ENCODE results near the gene S100A3.
A peak's percentile ranks its signal among the peaks of the same experiment; 100 is the strongest.
"Not testable (repeated sequence)": the region's sequence is repeated elsewhere in the genome, so short reads cannot be mapped to it uniquely, and the experiment has no call there.

Gene S100A3

GRCh38 chr1:153534226-153534924, 14.7 kb downstream of the S100A3 start:
- DNase-seq: peak; percentile 38

DNA sequence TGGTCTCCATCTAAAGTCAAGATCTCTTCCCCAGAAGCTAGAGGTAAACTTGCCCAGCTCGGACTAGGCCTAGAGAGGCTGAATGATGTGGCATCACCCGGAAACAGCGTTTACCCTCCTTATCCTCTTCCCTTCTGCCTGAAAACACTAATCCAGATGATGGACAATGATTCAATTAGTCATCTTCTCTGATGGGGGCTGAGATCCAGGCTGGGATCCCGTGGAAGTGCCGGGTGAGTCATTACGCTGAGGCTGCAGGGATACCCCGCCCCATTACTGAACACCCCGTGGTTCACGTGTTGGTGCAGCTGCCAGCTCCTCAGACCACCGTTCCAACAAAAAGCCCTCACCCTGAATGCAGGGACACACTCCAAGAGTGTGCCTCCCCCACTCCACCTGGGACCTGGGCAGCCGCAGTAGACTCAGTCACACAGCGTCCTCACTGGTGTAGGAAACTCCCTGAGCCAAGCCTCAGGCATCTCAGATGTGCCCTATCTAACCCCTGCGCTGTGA, 15.3 kb downstream of the S100A3 start:
- peak; percentile 95 for DNase-seq

DNA sequence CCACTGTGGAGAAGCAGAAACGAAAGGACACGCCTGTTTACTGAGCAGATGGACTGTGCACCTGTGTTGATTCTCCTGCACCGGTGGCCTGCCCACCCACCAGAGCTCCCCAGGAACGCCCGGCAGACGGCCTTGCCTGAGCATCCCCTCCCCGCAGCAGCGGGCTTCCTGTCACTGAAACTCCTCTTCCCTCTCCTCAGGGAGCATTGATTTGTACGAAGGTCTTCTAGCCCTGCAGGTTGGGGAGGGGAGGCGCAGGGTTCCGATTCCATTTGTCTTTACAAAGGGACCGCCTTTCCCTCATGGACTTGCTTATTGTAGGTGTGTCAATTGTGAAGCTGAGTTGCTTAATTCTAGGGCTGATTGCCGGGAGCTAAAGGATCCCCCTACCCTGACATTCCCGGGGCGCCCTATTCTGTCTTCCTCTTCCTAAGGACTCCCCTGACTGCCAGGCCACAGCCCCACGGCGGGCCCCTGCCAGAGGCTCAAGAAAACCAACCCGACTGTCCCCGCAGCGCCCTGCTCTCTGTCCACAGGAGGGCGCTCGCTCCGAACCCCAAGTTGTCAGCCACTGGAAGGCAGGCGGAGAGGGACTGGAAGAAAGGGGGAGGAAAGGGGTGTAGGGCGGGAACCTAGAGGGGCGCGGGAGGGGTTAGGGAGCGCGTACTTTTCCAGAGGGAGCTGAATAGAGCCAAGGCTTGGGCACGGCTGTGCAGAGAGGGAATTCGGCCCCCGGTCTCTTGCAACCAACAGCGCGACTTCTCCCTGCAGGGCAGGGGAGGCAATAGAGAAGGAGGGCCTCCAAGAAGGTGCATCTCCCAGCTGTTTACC, 16.1 kb downstream of the S100A3 start:
- peak; percentile 88 for DNase-seq

GRCh38 chr1:153532181-153532580, 16.9 kb downstream of the S100A3 start:
- DNase-seq: peak; percentile 15

DNA sequence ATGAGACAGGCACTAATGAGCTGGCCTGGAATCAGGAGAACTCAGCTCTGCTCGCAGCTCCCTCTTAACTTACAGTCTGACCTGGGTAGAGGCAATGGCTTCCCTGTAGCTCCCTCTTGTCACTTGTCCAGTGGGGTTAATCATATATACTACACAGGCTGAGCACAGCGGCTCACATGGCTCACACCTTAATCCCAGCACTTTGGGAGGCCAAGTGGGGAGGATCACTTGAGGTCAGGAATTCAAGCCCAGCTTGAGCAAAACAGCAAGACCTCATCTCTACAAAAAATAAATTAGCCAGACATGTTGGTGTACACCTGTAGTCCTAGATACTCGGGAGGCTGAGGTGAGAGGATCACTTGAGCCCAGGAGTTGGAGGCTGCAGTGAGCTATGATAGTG, 17.4 kb downstream of the S100A3 start:
- DNase-seq: no peak

DNA sequence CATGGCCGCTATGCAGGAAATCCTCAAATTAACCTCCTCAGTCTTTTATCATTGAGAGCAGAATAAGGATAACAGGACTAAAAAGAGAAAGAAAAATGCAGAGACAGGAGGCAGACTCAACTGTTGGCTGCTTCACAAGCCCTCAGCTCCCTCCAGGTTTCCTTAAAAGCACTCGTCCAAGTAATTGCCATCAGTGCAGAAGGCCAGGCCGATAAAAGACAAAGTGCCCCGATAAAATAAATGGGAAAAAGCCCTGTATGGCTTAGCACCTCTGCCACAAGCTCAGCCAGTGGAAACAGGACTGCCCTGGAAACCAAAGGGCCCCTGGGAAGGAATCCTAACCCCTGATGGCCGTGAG, 21.4 kb downstream of the S100A3 start:
- no peak for DNase-seq

GRCh38 chr1:153527023-153527682, 21.9 kb downstream of the S100A3 start:
- peak; percentile 26 for DNase-seq

GRCh38 chr1:153526132-153526543, 22.9 kb downstream of the S100A3 start:
- DNase-seq: no peak

GRCh38 chr1:153525088-153525728, 23.9 kb downstream of the S100A3 start:
- no peak for DNase-seq

DNA sequence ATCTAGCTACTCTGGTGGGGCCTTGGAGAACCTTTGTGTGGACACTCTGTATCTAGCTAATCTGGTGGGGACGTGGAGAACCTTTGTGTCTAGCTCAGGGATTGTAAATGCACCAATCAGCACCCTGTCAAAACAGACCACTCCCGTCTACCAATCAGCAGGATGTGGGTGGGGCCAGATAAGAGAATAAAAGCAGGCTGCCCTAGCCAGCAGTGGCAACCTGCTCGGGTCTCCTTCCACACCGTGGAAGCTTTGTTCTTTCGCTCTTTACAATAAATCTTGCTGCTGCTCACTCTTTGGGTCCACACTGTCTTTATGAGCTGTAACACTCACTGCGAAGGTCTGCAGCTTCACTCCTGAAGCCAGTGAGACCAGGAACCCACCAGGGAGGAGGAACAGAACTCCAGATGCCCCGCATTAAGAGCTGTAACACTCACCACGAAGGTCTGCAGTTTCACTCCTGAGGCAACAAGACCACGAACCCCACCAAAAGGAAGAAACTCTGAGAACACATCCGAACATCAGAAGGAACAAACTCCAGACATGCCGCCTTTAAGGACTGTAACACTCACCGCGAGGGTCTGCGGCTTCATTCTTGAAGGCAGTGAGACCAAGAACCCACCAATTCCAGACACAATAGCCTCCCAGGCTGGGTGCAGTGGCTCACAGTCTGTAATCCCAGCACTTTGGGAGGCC, 26.6 kb downstream of the S100A3 start:
- not testable (repeated sequence) for DNase-seq

GRCh38 chr1:153521808-153522207, 27.2 kb downstream of the S100A3 start:
- not testable (repeated sequence) for DNase-seq

DNA sequence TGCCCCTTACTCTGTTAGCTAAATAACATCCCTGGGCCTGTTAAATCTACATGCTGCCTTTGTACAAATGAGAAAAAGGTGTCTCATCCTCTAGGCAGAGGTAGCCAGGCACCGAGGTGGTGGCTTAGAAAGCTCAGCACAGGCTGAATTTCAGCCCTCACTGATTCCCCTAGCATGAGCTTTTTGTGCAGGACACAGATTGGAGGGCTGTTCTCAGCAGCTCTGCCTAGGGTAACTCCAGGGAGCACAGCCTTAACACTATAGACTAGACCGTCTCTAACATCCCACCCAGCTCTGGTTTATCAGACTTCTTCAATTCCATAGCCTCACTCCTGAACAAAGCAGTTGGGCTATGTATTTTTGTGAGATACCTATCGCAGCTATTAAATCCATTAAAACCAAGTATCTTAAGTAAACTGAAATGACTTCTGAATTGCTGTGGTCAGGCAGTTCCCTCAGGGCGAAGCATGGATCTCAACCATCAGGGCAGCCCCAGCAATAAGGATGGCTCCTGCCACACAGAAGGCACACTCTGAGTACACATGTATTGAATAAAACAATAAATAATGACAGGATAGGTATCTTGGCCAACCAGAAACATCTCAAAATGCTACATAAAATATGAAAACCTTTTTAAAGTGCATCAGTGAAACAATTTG, 28.1 kb downstream of the S100A3 start:
- no peak for DNase-seq

- not testable (repeated sequence) for DNase-seq
These were observed 28.8 kb downstream of the S100A3 start for GRCh38 chr1:153520137-153520691.

DNA sequence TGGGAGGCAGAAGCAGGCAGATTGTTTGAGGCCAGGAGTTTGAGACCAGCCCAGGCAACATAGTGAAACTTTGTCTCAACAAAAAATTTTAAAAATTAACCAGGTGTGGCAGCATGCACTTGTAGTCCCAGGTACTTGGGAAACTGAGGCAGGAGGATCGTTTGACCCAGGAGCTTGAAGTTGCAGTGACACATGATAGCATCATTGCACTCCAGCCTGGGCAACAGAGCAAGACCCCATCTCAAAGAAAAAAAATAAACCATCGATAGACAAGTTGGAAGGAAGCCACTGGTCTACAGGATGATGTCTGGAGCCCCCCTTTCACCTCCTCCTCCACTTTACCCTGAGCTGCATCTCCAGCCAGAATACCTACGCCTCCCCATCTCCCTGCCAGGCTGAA, 29.8 kb downstream of the S100A3 start:
- no peak for DNase-seq

GRCh38 chr1:153515504-153516394, 33.3 kb downstream of the S100A3 start:
- no peak for DNase-seq

- DNase-seq: no peak
These were observed 35.4 kb downstream of the S100A3 start for GRCh38 chr1:153513666-153514065.

DNA sequence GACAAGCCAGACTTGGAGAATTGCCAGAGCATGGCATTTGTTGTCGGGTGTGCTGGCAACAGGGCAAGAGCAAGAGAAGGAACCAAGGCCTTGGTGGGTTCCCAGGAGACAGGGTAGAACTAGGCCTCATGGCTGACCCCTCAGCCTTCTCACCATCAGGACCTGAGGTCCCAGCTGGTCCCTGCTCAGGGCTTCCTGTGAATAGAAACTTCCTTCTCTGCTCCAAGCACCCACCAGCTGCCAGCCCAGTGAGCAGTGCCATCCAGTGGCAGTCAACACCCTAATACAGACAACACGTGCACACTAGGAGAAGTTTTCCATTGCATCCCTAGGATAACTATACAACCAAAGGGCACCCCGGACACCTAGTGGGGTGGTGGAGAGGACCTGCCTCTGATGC, 36.0 kb downstream of the S100A3 start:
- no peak for DNase-seq

DNA sequence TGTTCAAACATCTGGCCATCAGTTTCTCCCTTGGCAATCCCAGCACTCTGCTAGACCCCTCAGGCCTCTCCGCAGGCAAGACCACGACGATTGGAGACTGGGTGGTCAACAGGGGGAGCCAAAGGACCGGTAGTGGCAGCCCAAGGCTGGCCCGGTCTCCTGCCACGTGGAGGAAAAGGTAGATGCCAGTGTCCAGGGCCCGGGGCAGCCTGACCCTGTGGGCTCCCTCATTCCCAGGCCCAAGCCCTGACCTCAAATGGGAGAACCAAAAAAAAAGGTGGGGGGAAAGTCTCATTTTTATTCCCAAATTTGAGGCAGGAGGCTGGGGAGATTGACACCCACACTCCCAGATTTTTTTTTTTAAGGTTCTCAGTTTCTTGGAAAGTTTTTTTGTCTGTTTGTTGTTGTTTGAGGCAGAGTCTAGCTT, 38.1 kb downstream of the S100A3 start:
- DNase-seq: peak; percentile 76

DNA sequence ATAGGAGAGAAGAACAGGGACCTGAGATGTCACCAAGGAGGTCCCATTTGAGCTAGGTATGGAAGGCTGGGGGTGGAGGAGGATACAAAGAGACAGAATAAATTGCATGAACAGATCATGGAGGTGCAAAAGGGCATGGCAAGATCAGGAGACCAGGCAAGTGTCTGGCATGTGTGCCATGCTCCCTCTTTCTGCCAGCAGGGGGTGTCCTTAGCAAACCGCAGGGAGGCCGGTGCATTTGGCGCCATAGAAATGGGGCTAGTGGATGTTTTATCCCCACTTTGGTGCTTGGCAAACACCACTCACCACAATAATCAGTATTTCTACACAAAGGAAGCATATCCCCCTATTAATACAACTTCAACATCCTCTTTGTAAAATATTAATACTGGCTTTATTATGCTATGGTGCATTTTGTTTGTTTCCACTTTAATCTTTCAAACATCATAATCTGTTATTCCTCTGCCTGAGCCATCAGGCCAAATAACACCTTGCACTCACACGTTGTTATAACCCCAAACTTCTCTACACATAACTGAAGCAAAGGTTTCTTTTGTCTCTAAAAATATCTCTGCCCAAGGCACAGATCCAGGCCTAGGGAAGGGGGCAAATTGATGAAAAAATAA, 39.2 kb downstream of the S100A3 start:
- peak; percentile 46 for DNase-seq

GRCh38 chr1:153509036-153509435, 40.0 kb downstream of the S100A3 start:
- DNase-seq: no peak

Data from HCEC 1CT (cell line).